PC-9 (cell line): ENCODE measurements around the gene CFAP46. TPM values are rescaled to one million over a fixed set of nuclear protein-coding genes. Genes with fewer than 3 reads are reported as not detected.
"Not testable (repeated sequence)": the region's sequence is repeated elsewhere in the genome, so short reads cannot be mapped to it uniquely, and the experiment has no call there.

Source experiments
- BruUV-seq: library from RNA; stranded (reverse); fragments of 400-500 nt; replicated peaks from 2 replicates; lab custom pipeline; 2021; lab: Mats Ljungman, UMichigan
- CTCF ChIA-PET: fragments of 300-600 bp; sonication (Branson Sonifier 250); formaldehyde crosslinking; loops from one replicate; lab custom pipeline; 2022; ENCODE audit warnings: antibody characterized with exemption; lab: Charles Lee
- POLR2A ChIA-PET: fragments of 300-600 bp; sonication (Branson Sonifier 250); formaldehyde crosslinking; loops from one replicate; lab custom pipeline; 2022; ENCODE audit warnings: antibody characterized with exemption; ENCODE audit not compliant: unreplicated experiment; lab: Charles Lee
- DNase-seq, 2 experiments: peaks; one replicate each; pipeline versions ENCODE4 v3.0.0 to v3.0.0-alpha.2; 2015 to 2022; ENCODE audit warnings: mixed read lengths in 1 of 2
- H2AFZ ChIP-seq: fragments of 200-600 bp; sonication (generic); 2 replicates; pipeline ENCODE4 v1.8.1; 2017; ENCODE audit warnings: antibody characterized with exemption
- H3F3A ChIP-seq: fragments of 200-600 bp; sonication (generic); 2 replicates; pipeline ENCODE4 v1.8.1; 2017; ENCODE audit warnings: antibody characterized with exemption, mild to moderate bottlenecking, low read depth; ENCODE audit not compliant: insufficient read depth
- H3K27ac ChIP-seq: fragments of 200-600 bp; sonication (generic); 2 replicates; pipeline ENCODE4 v1.6.1; 2016; ENCODE audit warnings: mixed run types
- H3K27me3 ChIP-seq: fragments of 200-600 bp; sonication (generic); 2 replicates; pipeline ENCODE4 v1.6.1; 2016; ENCODE audit warnings: low read depth, mixed run types; ENCODE audit not compliant: insufficient read depth
- H3K36me3 ChIP-seq: fragments of 200-600 bp; sonication (generic); 2 replicates; pipeline ENCODE4 v1.6.1; 2016; ENCODE audit warnings: low read depth, mixed run types
- H3K4me1 ChIP-seq: fragments of 200-600 bp; sonication (generic); replicated peaks from 2 replicates; pipeline ENCODE4 v1.6.1; 2016; ENCODE audit warnings: mixed run types; ENCODE audit not compliant: insufficient read depth
- H3K4me2 ChIP-seq: fragments of 200-600 bp; sonication (generic); 2 replicates; pipeline ENCODE4 v1.6.1; 2017; ENCODE audit warnings: mixed run types
- H3K4me3 ChIP-seq: fragments of 200-600 bp; sonication (generic); 2 replicates; pipeline ENCODE4 v1.6.1; 2016; ENCODE audit warnings: mixed run types
- H3K79me2 ChIP-seq: fragments of 200-600 bp; sonication (generic); 2 replicates; pipeline ENCODE4 v1.6.1; 2017; ENCODE audit warnings: low read depth, mixed run types
- H3K9me2 ChIP-seq: fragments of 200-600 bp; sonication (generic); 2 replicates; pipeline ENCODE4 v1.8.1; 2017; ENCODE audit warnings: mild to moderate bottlenecking; ENCODE audit not compliant: insufficient read depth
- H3K9me3 ChIP-seq: fragments of 200-600 bp; sonication (generic); 2 replicates; pipeline ENCODE4 v1.8.1; 2016; ENCODE audit warnings: low read depth; ENCODE audit not compliant: insufficient read depth
- H4K20me1 ChIP-seq: fragments of 200-600 bp; sonication (generic); 2 replicates; pipeline ENCODE4 v1.8.1; 2017; ENCODE audit not compliant: insufficient read depth
- CTCF ChIP-seq: fragments of 200-600 bp; sonication (generic); conservative IDR thresholded peaks from 2 replicates; pipeline ENCODE4 v1.6.1; 2017; ENCODE audit warnings: mixed run types, antibody characterized with exemption, mild to moderate bottlenecking, moderate library complexity
- EZH2 ChIP-seq: fragments of 200-600 bp; sonication (generic); IDR thresholded peaks from 2 replicates; pipeline ENCODE4 v1.8.0; 2017; ENCODE audit warnings: antibody characterized with exemption, low read depth
- intact Hi-C: fragments of 100-400 bp; cut with micrococcal nuclease; formaldehyde crosslinking; loops from one replicate; pipeline ENCODE4 v1.10.0; 2022; ENCODE audit not compliant: unreplicated experiment
- total RNA-seq: library from RNA; stranded (reverse); gene quantifications from 2 replicates; pipeline ENCODE4 v1.2.3, GENCODE V29; 2021

CFAP46 gene
- total RNA-seq, 1 experiment from 2014 or later, result not detected

DNA sequence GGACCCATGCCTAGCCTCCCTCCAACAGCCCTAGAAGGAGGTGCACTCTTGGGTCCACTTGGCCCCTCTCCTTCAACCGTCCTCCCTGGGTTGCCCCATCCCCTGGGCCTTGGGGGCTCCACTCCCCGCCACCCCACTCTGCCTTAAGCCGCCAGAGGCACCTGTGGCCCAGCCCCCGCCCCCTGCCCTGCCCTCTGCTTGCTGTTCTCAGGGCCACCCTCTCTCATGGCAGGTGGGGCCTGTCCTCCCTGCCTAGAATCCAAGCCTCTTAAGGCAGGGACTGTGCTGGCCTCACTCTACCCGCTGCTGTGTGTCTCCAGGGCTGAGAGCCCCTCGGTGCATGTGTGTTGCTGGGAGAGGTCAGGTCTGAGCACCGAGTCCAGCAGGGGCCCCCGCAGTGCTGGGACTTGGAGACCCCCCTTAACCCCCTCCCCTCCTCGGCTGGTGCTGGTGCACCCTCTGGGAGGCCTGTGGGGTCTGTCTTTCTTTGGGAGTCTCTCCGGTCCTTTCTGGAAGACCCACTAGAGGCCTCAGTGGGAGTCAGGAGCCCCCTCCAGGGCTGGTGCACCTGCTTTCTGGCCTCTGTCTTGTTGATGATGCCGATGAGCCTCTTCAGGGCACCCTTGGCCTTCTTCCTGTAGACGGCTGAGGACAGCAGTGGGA lies 43.8 kb downstream of the CFAP46 start:
- Histone ChIP-seq H3K9me2 (no peaks in the 10 kb centered on the region), H3K4me1 (no peaks in the 10 kb centered on the region), H3K4me2 (no peak overlapping the region), H3K27me3 (peaks cover 45% of the 10 kb centered on the region), H3K27ac (no peak overlapping the region), H3F3A (no peaks in the 10 kb centered on the region), H3K9me3 (no peaks in the 10 kb centered on the region), H2AFZ (no peak overlapping the region), H3K4me3 (no peak overlapping the region), H4K20me1 (no peaks in the 10 kb centered on the region), H3K36me3 (no peaks in the 10 kb centered on the region), H3K79me2 (no peaks in the 10 kb centered on the region)
- intact Hi-C loops, result no loop called here
- no TSS peak for BruUV-seq
- ChIA-PET CTCF (no interaction called here), POLR2A (no interaction called here)
- TF ChIP-seq EZH2, result no peak
- TF ChIP-seq CTCF, result no peak
- no peak for DNase-seq

- no peaks in the 10 kb centered on the region for H3K4me1 ChIP-seq
- no peaks in the 10 kb centered on the region for H3K79me2 ChIP-seq
- CTCF ChIA-PET, result no interaction called here
- POLR2A ChIA-PET, result no interaction called here
- no peak overlapping the region for H3K4me3 ChIP-seq
- no peaks in the 10 kb centered on the region for H3F3A ChIP-seq
- no TSS peak for BruUV-seq
- no peak overlapping the region for H3K4me2 ChIP-seq
- H2AFZ ChIP-seq, result no peak overlapping the region
- H3K36me3 ChIP-seq, result no peaks in the 10 kb centered on the region
- H3K9me3 ChIP-seq, result no peaks in the 10 kb centered on the region
- H3K9me2 ChIP-seq, result no peaks in the 10 kb centered on the region
- H4K20me1 ChIP-seq, result no peaks in the 10 kb centered on the region
- DNase-seq, result no peak
- peaks cover 52% of the 10 kb centered on the region for H3K27me3 ChIP-seq
- intact Hi-C loops, result no loop called here
- TF ChIP-seq CTCF (no peak), EZH2 (no peak)
- no peak overlapping the region for H3K27ac ChIP-seq
These were observed 44.6 kb downstream of the CFAP46 start for GRCh38 chr10:132897516-132898381.

GRCh38 chr10:132893786-132894185 lies 48.6 kb downstream of the CFAP46 start:
- POLR2A ChIA-PET, H2AFZ ChIP-seq, CTCF ChIA-PET, H3K36me3 ChIP-seq, H3K4me1 ChIP-seq, H3K9me3 ChIP-seq, H3K79me2 ChIP-seq, H3K27ac ChIP-seq, DNase-seq, H4K20me1 ChIP-seq, BruUV-seq, H3K9me2 ChIP-seq, intact Hi-C loops, H3K4me3 ChIP-seq, H3K4me2 ChIP-seq, H3F3A ChIP-seq: not testable (repeated sequence)
- TF ChIP-seq CTCF, result 0 out of 2 replicates have a peak, but pooled peaks have one; percentile 23
- peaks cover 68% of the 10 kb centered on the region for H3K27me3 ChIP-seq
